CD4-positive, alpha-beta T cell treated with Interleukin-21 for 1 hour (primary cell): Measurements from ENCODE around the gene OPRD1.
"Not testable (repeated sequence)": the region's sequence is repeated elsewhere in the genome, so short reads cannot be mapped to it uniquely, and the experiment has no call there.

Experiments
- DNase-seq: peaks from one replicate; pipeline ENCODE4 v3.0.0-alpha.2; 2020

Gene OPRD1

GRCh38 chr1:28811766-28812668 is at the start of gene OPRD1:
Gene OPRD1 (plus strand): TSS chr1:28812170. CDS start chr1:28812384, 214 bp downstream.
- DNase-seq: no peak

- no peak for DNase-seq
Observed at GRCh38 chr1:28766532-28767183, 45.3 kb upstream of the OPRD1 start.

DNA sequence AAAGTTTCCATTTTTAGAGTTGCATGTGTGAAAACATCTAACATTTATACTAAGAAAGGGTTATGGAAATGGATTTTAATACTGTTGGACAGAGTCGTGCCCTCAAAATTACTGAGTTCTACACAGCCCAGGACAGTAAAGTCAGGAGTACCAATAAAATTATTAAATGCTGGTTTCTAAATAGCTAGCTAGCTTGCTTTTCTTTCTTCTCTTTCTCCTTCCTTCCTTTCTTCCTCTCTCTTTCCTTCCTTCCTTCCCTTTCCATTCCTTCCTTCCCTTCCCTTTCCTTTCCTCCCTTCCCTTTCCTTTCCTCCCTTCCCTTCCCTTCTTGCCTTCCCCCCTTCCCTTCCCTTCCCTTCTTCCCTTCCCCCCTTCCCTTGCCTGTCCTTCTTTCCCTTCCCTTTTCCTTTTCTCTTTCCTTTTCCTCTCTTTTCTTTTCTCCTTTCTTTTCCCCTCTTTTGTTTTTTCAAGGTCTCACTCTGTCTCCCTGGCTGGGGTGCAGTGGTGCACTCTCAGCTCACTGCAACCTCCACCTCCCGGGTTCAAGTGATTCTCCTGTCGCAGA is 41.3 kb upstream of the OPRD1 start:
- DNase-seq: no peak

GRCh38 chr1:28771921-28772320 is 40.0 kb upstream of the OPRD1 start:
- DNase-seq: not testable (repeated sequence)

GRCh38 chr1:28773105-28773504 is 38.9 kb upstream of the OPRD1 start:
- no peak for DNase-seq

DNA sequence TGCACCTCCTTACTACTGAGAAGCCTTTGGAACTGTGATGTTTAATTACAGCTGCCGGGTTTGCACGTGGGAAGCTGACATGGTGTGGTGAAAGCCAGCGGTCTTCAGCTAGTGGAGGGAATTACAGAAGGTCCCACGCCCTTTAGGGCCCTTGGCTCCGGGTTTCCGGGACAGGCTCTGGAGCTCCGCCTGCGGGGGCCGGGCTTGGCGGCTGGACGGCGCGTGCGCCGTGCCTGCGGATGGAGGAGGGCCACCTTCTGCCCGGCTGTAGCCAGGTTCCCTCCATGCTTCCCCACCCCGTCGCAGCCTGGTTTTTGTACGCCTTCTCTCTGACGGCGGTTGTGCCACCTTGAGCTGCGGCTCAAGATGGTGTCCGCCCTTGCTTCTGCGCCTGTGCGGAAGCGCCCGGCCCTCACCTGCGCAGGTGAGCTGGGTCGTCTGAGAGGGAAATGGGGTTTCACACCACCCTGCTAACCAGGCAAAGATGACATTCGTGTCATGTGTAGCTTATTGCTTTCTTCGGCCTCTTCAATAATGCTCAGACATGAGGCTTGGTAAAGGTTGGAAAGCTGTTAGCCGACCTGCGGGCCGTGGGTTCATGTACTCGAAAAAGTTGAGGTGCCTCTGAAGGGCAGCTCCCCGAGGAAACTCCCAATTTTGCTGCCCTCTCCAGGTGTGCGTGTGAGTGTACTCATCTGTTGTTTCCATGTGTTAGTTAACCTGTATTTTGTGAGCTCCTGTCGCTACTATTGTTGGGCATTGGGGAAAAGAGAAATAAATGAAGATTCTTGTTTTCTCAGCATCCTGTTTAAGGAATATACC is 36.6 kb upstream of the OPRD1 start:
- peak; percentile 82 for DNase-seq

- no peak for DNase-seq
Observed at GRCh38 chr1:28776341-28776740, 35.6 kb upstream of the OPRD1 start.

GRCh38 chr1:28778021-28778420 is 33.9 kb upstream of the OPRD1 start:
- no peak for DNase-seq

DNA sequence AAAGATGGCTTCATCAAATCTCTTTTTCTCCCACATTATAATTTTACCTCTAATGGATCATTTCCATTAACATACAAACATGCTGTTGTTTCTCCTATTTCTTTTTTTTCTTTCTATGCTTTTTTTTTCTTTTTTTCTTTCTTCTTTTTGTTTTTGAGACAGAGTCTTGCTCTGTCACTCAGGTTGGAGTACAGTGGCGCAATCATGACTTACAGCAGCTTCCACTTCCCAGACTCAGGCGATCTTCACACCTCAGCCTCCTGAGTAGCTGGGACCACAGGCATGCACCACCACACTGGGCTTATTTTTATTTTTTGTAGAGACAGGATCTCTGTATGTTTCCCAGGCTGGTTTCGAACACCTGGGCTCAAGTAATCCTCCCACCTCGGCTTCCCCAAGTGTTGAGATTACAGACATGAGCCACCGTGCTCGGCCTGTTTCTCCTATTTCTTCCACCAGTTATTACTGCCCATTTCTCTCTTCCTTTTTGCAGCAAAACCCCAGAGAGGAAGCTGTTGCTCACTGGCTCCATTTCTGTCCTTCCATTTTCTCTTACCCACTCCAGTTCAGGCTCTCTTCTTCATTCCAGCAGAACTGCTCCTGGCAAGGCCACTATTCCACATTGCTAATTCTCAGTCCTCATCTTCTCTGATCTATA is 32.1 kb upstream of the OPRD1 start:
- no peak for DNase-seq

GRCh38 chr1:28781305-28781704 is 30.7 kb upstream of the OPRD1 start:
- no peak for DNase-seq

DNA sequence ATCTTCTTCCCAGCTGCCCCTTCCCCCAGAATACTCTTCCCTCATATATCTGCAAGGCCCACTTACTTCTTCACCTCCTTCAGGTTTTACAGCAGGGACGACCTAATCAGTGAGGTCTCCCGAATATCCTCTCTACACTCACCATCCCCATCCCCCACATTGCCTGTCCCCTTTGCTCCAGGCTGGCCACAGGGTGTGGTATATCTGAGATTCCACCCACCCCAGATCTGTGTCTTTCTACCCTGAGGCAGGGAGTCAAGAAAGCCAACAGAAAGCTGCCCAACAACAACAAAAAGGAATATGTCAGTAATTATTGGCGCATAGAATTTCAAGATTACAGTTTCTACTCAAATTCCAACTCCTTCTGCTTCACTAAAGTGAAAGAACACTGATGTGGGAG is 30.0 kb upstream of the OPRD1 start:
- DNase-seq: no peak

DNA sequence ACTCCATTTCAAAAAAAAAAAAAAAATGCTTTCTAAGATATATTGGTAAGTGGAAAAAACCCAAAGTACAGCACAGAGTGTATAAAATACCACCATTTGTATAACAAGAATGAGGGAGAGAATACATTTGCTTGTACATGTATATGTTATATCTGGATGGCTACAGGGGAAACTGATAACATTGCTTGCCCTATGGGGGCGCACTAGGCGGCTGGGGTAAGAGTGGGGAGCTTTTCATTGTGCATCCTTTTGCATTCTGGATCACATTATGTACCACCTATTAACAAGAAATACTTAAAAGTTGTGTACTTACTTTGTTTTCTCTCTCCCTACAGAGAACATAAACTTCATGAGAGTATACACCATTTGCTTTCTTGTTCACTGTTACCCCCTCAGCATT is 28.6 kb upstream of the OPRD1 start:
- no peak for DNase-seq

DNA sequence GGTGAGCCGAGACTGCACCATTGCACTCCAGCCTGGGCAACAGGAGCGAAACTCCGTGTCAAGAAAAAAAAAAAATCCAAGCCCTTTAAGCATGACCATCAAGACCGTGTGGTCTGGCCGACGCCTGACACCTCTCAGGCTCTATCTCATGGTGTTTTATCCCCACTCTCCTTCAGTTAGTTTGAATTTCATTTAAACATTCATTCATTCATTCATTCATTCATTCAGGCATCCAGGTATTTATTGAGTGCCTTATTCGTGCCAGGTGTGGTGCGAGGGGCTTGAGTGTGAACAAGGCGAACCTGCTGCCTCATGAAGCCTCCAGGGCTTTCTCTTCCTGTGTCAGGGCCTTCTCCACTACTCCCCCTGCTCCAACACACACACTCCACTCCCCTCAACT is 22.6 kb upstream of the OPRD1 start:
- no peak for DNase-seq

GRCh38 chr1:28789816-28790215 is 22.2 kb upstream of the OPRD1 start:
- no peak for DNase-seq

DNA sequence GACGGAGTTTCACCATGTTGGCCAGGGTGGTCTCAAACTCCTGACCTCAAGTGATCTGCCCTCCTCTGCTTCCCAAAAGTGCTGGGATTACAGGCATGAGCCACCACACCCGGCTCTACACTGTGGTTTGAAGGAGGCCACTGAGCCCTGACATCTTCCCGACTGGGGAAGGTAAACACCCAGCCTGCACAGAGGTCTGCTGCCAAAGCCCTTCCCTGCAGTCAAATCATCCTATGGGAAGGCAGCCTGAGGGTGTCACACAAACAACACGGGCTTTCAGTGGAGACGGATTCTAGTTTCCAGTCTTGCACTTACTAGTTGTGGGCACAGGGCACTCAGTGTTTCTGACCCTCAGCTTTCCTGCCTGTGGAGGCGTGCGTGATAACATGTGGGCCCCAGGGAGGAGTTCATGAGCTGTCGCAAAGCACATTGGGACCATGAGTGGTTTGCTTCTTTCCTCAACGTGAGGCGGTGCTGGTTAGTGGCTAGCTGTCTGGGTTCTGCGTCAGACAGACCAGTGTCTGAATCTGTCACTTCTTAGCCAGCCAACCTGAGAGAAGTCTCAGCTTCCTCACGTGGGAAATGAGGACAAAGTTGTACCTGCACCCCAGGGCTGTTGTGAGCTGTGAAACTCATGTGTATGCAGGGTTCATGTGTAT is 21.5 kb upstream of the OPRD1 start:
- DNase-seq: no peak

DNA sequence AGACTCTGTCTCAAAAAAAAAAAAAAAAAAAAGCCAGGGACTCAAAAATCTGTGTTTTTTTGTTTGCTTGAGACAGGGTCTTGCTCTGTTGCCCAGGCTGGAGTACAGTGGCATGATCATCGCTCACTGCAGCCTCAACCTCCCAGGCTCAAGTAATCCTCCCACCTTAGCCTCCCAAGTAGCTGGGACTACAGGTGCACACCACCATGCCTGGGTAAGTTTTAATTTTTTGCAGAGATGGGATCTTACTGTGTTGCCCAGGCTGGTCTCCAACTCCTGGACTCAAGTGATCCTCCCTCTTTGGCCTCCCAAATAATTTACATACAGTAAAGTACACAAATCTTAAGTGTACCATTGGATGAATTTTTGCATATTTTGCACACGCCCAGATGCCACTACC is 20.0 kb upstream of the OPRD1 start:
- DNase-seq: not testable (repeated sequence)

GRCh38 chr1:28792644-28793121 is 19.3 kb upstream of the OPRD1 start:
- no peak for DNase-seq

- not testable (repeated sequence) for DNase-seq
Observed at GRCh38 chr1:28794582-28794981, 17.4 kb upstream of the OPRD1 start.

DNA sequence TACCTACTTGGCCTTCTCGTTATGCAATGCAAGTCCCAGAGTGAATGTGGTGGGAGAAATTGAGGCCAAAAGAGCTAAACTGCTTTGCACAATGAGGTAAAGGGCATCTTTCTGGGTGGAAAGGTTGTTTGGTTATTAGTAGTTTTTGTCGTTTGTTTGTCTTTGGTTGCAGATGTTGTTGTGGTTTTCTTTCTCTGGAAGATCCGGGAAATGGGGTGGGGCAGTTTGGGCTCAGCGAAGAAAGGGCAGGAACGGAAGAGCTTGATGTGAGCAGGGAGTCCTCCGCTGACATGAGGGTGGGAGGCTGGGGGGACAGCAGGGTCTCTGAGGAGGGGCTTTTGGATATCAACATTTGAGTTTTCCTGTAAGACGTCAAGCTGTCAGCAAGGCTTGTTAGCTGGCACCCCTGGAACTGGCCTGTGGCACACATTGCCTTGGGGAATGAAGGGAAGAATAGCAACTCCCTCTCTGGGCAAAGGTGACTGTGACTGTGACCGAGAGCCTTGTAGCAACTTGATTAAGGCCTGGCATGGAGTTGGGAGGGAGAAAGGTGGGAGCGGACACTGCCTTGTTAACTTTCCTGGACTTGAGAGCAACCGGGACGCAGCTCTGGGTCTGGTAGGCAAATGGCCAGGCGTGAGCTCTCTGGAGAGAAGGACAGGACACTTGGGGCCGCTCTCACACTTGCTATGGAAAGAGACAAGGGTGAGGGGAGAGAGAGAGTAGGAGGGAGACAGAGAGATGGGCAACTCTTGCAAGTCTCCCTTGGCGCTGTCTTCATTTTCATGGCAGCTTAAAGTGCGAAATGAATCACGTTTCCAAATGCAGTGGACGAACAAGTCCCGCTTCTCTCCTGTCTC is 15.4 kb upstream of the OPRD1 start:
- no peak for DNase-seq

DNA sequence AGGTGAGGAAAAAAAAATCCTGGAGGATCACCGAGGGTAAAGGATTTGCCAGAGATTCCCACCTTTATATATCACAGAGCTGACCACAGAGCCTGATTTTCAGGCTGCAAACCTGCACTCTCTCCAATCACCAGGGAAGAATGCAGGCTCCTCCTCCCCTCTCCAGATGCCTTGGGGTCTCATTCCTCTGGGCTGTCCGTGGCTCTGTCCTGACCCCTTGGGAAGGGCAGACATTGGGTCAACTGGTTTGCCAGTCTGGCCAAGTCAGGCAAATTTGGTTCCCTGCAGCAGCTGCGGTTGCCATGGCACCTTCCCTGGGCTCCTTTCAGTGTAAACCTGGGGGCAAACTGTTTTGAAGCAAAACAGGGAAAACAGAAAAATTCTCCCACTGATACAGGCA is 11.6 kb upstream of the OPRD1 start:
- no peak for DNase-seq

- no peak for DNase-seq
Observed at GRCh38 chr1:28801461-28801860, 10.5 kb upstream of the OPRD1 start.
